B cell (primary cell): ENCODE results near the gene SLC35A5. TPM values are rescaled to one million over a fixed set of nuclear protein-coding genes. Genes with fewer than 3 reads are reported as not detected.

ENCODE experiments used
- ATAC-seq: fragments of 200-7000 bp; cut with Tn5 transposase; one replicate; pipeline ENCODE4 v1.10.0; 2021; ENCODE audit warnings: low read depth, mild to moderate bottlenecking, moderate number of reproducible peaks, moderate library complexity
- CTCF ChIA-PET: fragments of 350-600 bp; sonication (Branson Sonifier 250); formaldehyde crosslinking; loops from one replicate; lab custom pipeline; 2021; ENCODE audit warnings: antibody characterized with exemption, inconsistent platforms; lab: Charles Lee
- POLR2A ChIA-PET: fragments of 350-600 bp; sonication (Branson Sonifier 250); formaldehyde crosslinking; loops from one replicate; lab custom pipeline; 2021; ENCODE audit warnings: antibody characterized with exemption; lab: Charles Lee
- DNase-seq: peaks from one replicate; pipeline ENCODE4 v3.0.0; 2013
- H2AFZ ChIP-seq: 2 replicates; pipeline ENCODE4 v1.6.1; 2012; ENCODE audit warnings: mild to moderate bottlenecking, low read depth, low read length; ENCODE audit not compliant: insufficient read depth, poor library complexity, severe bottlenecking
- H3K27ac ChIP-seq, 2 donors: 1 replicate in 1 of 2; 2 replicates in 1 of 2; pipeline ENCODE4 v1.5.1; 2012 to 2013; ENCODE audit warnings: low read length in 2 of 2, mild to moderate bottlenecking in 2 of 2, moderate library complexity in 1 of 2
- H3K27me3 ChIP-seq, 4 experiments: fragments of 200-600 bp in 1 of 4; sonication (generic) in 1 of 4; replicated peaks in 1 of 4; 1 replicate in 2 of 4; 2 replicates in 2 of 4; pipeline versions ENCODE4 v1.6.1 to v1.7.0; 2013 to 2016; ENCODE audit warnings: low read length in 3 of 4, mild to moderate bottlenecking in 2 of 4, mixed read lengths in 1 of 4, moderate library complexity in 1 of 4; ENCODE audit not compliant: insufficient read depth in 4 of 4, control insufficient read depth in 3 of 4; ENCODE audit errors: control extremely low read depth in 1 of 4
- H3K36me3 ChIP-seq, 2 experiments: replicated peaks in 1 of 2; 1 replicate in 1 of 2; 2 replicates in 1 of 2; pipeline versions ENCODE4 v1.6.1 to v1.7.1; 2013; ENCODE audit warnings: low read length in 1 of 2; ENCODE audit not compliant: insufficient read depth in 2 of 2, control insufficient read depth in 1 of 2; ENCODE audit errors: control extremely low read depth in 1 of 2, extremely low read depth in 1 of 2
- H3K4me1 ChIP-seq, 2 donors: fragments of 200-600 bp in 1 of 2; sonication (generic) in 1 of 2; 1 replicate in 1 of 2; 2 replicates in 1 of 2; pipeline versions ENCODE4 v1.5.1 to v1.6.1; 2013 to 2017; ENCODE audit warnings: low read length in 2 of 2; ENCODE audit not compliant: control insufficient read depth in 2 of 2, insufficient read depth in 2 of 2
- H3K4me2 ChIP-seq: replicated peaks from 2 replicates; pipeline ENCODE3; 2012; ENCODE audit warnings: mild to moderate bottlenecking, low read depth, low read length; ENCODE audit not compliant: poor library complexity, severe bottlenecking
- H3K4me3 ChIP-seq, 5 experiments: fragments of 200-600 bp in 1 of 5; sonication (generic) in 1 of 5; 1 replicate in 3 of 5; 2 replicates in 2 of 5; pipeline versions ENCODE4 v1.5.1 to v1.7.0; 2011 to 2016; ENCODE audit warnings: low read length in 4 of 5, mild to moderate bottlenecking in 4 of 5, low read depth in 2 of 5, control low read depth in 1 of 5, moderate library complexity in 1 of 5; ENCODE audit not compliant: insufficient read depth in 1 of 5; ENCODE audit errors: control extremely low read depth in 1 of 5, extremely low read depth in 1 of 5
- H3K79me2 ChIP-seq: fragments of 200-600 bp; sonication (generic); one replicate; pipeline ENCODE4 v1.6.0; 2016; ENCODE audit warnings: low read length; ENCODE audit not compliant: control insufficient read depth, insufficient read depth
- H3K9ac ChIP-seq: fragments of 200-600 bp; sonication (generic); 2 replicates; pipeline ENCODE4 v1.6.1; 2017; ENCODE audit warnings: mild to moderate bottlenecking, low read length, moderate library complexity
- H3K9me3 ChIP-seq, 3 donors: one replicate each; pipeline versions ENCODE4 v1.6.1 to v1.7.1; 2013; ENCODE audit warnings: low read length in 2 of 3; ENCODE audit not compliant: control insufficient read depth in 2 of 3, insufficient read depth in 1 of 3; ENCODE audit errors: control extremely low read depth in 1 of 3
- H4K20me1 ChIP-seq: 2 replicates; pipeline ENCODE4 v1.6.0; 2012; ENCODE audit warnings: mild to moderate bottlenecking, low read length; ENCODE audit not compliant: insufficient read depth, control insufficient read depth, poor library complexity, severe bottlenecking
- H3K27ac Mint-ChIP-seq: one replicate; pipeline ENCODE4 v1.8.0; 2021; ENCODE audit warnings: mixed read lengths
- H3K27me3 Mint-ChIP-seq: one replicate; pipeline ENCODE4 v1.8.0; 2021; ENCODE audit warnings: mixed read lengths
- H3K4me1 Mint-ChIP-seq: one replicate; pipeline ENCODE4 v1.8.0; 2021; ENCODE audit warnings: mixed read lengths
- H3K4me3 Mint-ChIP-seq: one replicate; pipeline ENCODE4 v1.8.0; 2021; ENCODE audit warnings: mixed read lengths
- H3K9me3 Mint-ChIP-seq: one replicate; pipeline ENCODE4 v1.8.0; 2022; ENCODE audit warnings: mixed read lengths; ENCODE audit not compliant: insufficient read depth
- EZH2 ChIP-seq: IDR thresholded peaks from 2 replicates; pipeline ENCODE4 v1.6.1; 2012; ENCODE audit warnings: borderline replicate concordance, low read depth, mild to moderate bottlenecking, moderate library complexity, low read length; ENCODE audit not compliant: insufficient read depth, poor library complexity, severe bottlenecking
- WGBS: methylation state at CpG from one replicate; pipeline ENCODE4 v1.1.5; 2013; ENCODE audit warnings: missing lambda C conversion rate; ENCODE audit not compliant: insufficient coverage; 5-methylcytosine and 5-hydroxymethylcytosine counted together
- intact Hi-C: fragments of 100-400 bp; cut with micrococcal nuclease; formaldehyde crosslinking; loops from one replicate; pipeline ENCODE4 v1.10.0; 2022
- polyA plus RNA-seq: library from polyadenylated mRNA; depleted of rRNA; stranded (reverse); fragments of >200 nt; gene quantifications from 2 replicates; pipeline ENCODE4 v1.2.3, GENCODE V29; 2012
- total RNA-seq, 2 donors: library from RNA; stranded (reverse); fragments of 120-200 nt in 1 of 2; gene quantifications; 1 replicate in 1 of 2; 2 replicates in 1 of 2; pipeline versions ENCODE4 v1.2.3 to v1.2.4, GENCODE V29; 2013 to 2022
- TF ChIP-seq, protein P1 (sequence below): fragments of 200-600 bp; IDR thresholded peaks from one replicate; pipeline ENCODE4 v1.8.0; 2022; ENCODE audit warnings: antibody characterized with exemption, mild to moderate bottlenecking

SLC35A5 gene
- total and polyA plus RNA-seq, 2 donors (not counting 1 experiment from before 2014, with no cell fraction given), result 15.4 to 34.9 TPM

DNA sequence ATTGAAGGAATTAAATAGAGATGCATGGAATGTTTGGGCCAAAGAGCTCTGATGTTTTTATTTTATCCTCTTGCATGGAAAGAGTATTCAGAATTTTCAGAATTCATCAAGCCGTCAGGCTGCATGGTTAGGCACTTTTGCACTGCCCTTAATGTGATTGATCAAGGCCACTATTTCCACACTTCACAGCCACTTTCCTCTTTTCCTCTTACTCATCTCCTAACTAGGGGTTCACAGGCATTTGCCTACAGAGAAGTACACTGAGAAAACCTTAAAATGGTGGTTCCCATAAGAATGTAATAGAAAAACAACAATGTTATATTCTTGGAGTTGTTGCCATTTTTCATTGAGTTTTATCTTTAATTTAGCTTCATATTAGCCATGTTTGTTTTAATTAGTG lies 10.9 kb downstream of the SLC35A5 start:
- Histone ChIP-seq H3K9me3 (no peaks in the 10 kb centered on the region), H3K4me3 (no peak overlapping the region), H3K79me2 (no peaks in the 10 kb centered on the region), H3K27me3 (no peaks in the 10 kb centered on the region), H3K36me3 (peaks cover 19 to 58% of the 10 kb centered on the region in 2 experiments), H2AFZ (no peak overlapping the region), H3K9ac (no peak overlapping the region), H3K4me2 (no peak overlapping the region), H3K27ac (no peak overlapping the region), H3K4me1 (peaks cover 3 to 5% of the 10 kb centered on the region in 2 donors), H4K20me1 (no peaks in the 10 kb centered on the region)
- H3K9me3 Mint-ChIP-seq, result no peaks in the 10 kb centered on the region
- H3K4me1 Mint-ChIP-seq, result peaks cover 8% of the 10 kb centered on the region
- H3K4me3 Mint-ChIP-seq, result no peak overlapping the region
- 100% methylated on average over 1 of the region's 1 CpG for WGBS
- H3K27me3 Mint-ChIP-seq, result no peaks in the 10 kb centered on the region
- ChIA-PET CTCF (interaction anchor here (2.6 kb wide), 1 partner anchor 9 kb away, joined by 10 read pairs; no protein-coding TSS in a partner anchor), POLR2A (interaction anchor here (0.6 kb wide), 1 partner anchor 850 kb away, joined by 5 read pairs; no protein-coding TSS in a partner anchor)
- DNase-seq (no peak), ATAC-seq (no peak)
- no peak for TF ChIP-seq EZH2
- TF ChIP-seq, protein P1, sequence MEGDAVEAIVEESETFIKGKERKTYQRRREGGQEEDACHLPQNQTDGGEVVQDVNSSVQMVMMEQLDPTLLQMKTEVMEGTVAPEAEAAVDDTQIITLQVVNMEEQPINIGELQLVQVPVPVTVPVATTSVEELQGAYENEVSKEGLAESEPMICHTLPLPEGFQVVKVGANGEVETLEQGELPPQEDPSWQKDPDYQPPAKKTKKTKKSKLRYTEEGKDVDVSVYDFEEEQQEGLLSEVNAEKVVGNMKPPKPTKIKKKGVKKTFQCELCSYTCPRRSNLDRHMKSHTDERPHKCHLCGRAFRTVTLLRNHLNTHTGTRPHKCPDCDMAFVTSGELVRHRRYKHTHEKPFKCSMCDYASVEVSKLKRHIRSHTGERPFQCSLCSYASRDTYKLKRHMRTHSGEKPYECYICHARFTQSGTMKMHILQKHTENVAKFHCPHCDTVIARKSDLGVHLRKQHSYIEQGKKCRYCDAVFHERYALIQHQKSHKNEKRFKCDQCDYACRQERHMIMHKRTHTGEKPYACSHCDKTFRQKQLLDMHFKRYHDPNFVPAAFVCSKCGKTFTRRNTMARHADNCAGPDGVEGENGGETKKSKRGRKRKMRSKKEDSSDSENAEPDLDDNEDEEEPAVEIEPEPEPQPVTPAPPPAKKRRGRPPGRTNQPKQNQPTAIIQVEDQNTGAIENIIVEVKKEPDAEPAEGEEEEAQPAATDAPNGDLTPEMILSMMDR, result no peak
- no peak overlapping the region for H3K27ac Mint-ChIP-seq
- intact Hi-C loops, result loop anchor here (10.0 kb wide), 1 partner anchor 302 kb away; no protein-coding TSS in a partner anchor

DNA sequence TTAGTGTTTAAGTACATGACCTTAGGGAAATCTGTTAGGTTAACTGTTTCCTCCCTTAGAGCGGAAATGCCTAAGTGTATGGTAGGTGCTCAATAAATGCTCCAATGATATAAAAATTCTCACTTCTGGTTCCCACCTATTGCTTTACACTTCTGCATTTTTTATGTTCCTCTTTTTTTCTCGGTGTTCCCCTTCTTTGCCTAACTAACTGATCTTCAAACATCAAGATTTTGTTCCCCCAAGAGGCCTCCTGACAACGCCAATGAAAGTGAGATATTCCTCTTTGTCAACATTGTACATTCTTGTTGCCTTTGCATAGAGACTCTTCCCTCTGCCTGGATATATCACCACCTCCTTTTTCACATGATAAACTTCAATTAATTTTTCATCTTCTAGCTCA lies 17.4 kb downstream of the SLC35A5 start:
- DNase-seq (peak; percentile 79), ATAC-seq (peak; percentile 88)
- H3K9me3 Mint-ChIP-seq, result no peaks in the 10 kb centered on the region
- H3K27me3 ChIP-seq, result no peaks in the 10 kb centered on the region
- no peaks in the 10 kb centered on the region for H3K79me2 ChIP-seq
- H3K4me3 Mint-ChIP-seq, result peak overlapping the region; percentile 11
- ChIA-PET POLR2A (no interaction called here), CTCF (interaction anchor here (0.8 to 1.7 kb wide), 5 partner anchors 10 to 468 kb away, joined by 3 to 6 read pairs (median 4); partner anchors contain the start of genes ATG3 and SLC35A5)
- H3K4me3 ChIP-seq, result no peak overlapping the region
- TF ChIP-seq EZH2, result no peak
- TF ChIP-seq, protein P1, result no peak
- H2AFZ ChIP-seq, result no peak overlapping the region
- peak overlapping the region; percentile 10 for H3K4me2 ChIP-seq
- H3K4me1 Mint-ChIP-seq, result peaks cover 13% of the 10 kb centered on the region
- whole genome bisulfite sequencing, result 8% methylated on average over 1 of the region's 3 CpGs
- no peaks in the 10 kb centered on the region for H4K20me1 ChIP-seq
- peaks cover 15 to 19% of the 10 kb centered on the region in 2 donors for H3K4me1 ChIP-seq
- peak overlapping the region; percentile 73 for H3K27ac Mint-ChIP-seq
- H3K27ac ChIP-seq, result peak overlapping the region; percentile 80 to 84
- peaks cover 4 to 34% of the 10 kb centered on the region in 2 experiments for H3K36me3 ChIP-seq
- intact Hi-C loops, result loop anchor here (2.0 to 10.0 kb wide), 2 partner anchors 16 to 296 kb away; partner anchors contain the start of gene SLC35A5
- no peaks in the 10 kb centered on the region for H3K27me3 Mint-ChIP-seq
- no peaks in the 10 kb centered on the region for H3K9me3 ChIP-seq
- H3K9ac ChIP-seq, result no peak overlapping the region
